NCI-H146 treated with DMSO at 0.1 percent for 48 hours (cell line): Measurements from ENCODE around the gene RPS6KA4.
A peak's percentile ranks its signal among the peaks of the same experiment; 100 is the strongest.

ENCODE experiments used
- DNase-seq: peaks from one replicate; lab custom pipeline; 2025; ENCODE audit not compliant: unreplicated experiment; lab: John Stamatoyannopoulos, UW

RPS6KA4 gene

GRCh38 chr11:64324692-64325469 is 34.1 kb upstream of the RPS6KA4 start:
- no peak for DNase-seq

- no peak for DNase-seq
Observed at GRCh38 chr11:64327375-64327774, 31.6 kb upstream of the RPS6KA4 start.

GRCh38 chr11:64327993-64328392 is 31.0 kb upstream of the RPS6KA4 start:
- DNase-seq, result no peak

GRCh38 chr11:64330888-64331287 is 28.1 kb upstream of the RPS6KA4 start:
- no peak for DNase-seq

GRCh38 chr11:64331569-64332371 is 27.2 kb upstream of the RPS6KA4 start:
- no peak for DNase-seq

GRCh38 chr11:64333556-64333955 is 25.4 kb upstream of the RPS6KA4 start:
- DNase-seq, result no peak

- DNase-seq, result peak; percentile 71
Observed at GRCh38 chr11:64334764-64335735, 23.9 kb upstream of the RPS6KA4 start.

- no peak for DNase-seq
Observed at GRCh38 chr11:64337538-64338249, 21.3 kb upstream of the RPS6KA4 start.

GRCh38 chr11:64338716-64339115 is 20.2 kb upstream of the RPS6KA4 start:
- DNase-seq, result no peak

GRCh38 chr11:64339286-64339685 is 19.7 kb upstream of the RPS6KA4 start:
- no peak for DNase-seq

- DNase-seq, result no peak
Observed at GRCh38 chr11:64339754-64340408, 19.1 kb upstream of the RPS6KA4 start, which contains the start of gene CCDC88B. Gene CCDC88B, plus strand, starts transcription at chr11:64340204. Its CDS starts 63 bp downstream, at chr11:64340267.

- peak; percentile 5 for DNase-seq
Observed at GRCh38 chr11:64340671-64341335, 18.2 kb upstream of the RPS6KA4 start.

- no peak for DNase-seq
Observed at GRCh38 chr11:64341429-64341828, 17.5 kb upstream of the RPS6KA4 start.

- peak; percentile 35 for DNase-seq
Observed at GRCh38 chr11:64341851-64342791, 16.8 kb upstream of the RPS6KA4 start.

- DNase-seq, result no peak
Observed at GRCh38 chr11:64342869-64343745, 15.9 kb upstream of the RPS6KA4 start.

GRCh38 chr11:64343767-64344559 is 15.0 kb upstream of the RPS6KA4 start:
- no peak for DNase-seq
